ENCODE results near the gene LARGE1. TPM values are rescaled to one million over a fixed set of nuclear protein-coding genes. Genes with fewer than 3 reads are reported as not detected.

Gene LARGE1
- total and polyA plus RNA-seq, 2 of the 8 experiments (the other 6 are each of a cell fraction or from before 2014, with no cell fraction given): 43.7 to 83.0 TPM

GRCh38 chr22:33823552-33823951 lies 96.7 kb downstream of the LARGE1 start:
- no peak overlapping the region for H3K14ac ChIP-seq (ENCODE audit: insufficient read length)
- H2AK5ac ChIP-seq (ENCODE audit: low read depth, low read length): peak overlapping the region; percentile 11; the same call in 1 of the 2 replicates
- no peak overlapping the region for H4K8ac ChIP-seq (ENCODE audit: extremely low read depth, insufficient read depth, low read length)
- H2BK12ac ChIP-seq (ENCODE audit: low read depth, low read length): peak overlapping the region; percentile 90
- no peak for FAIRE-seq
- H2BK20ac ChIP-seq (ENCODE audit: low read length): peak overlapping the region; percentile 53; the same call in 1 of the 2 replicates
- no peaks in the 10 kb centered on the region; a peak in 1 of 7 replicates for H3K27me3 ChIP-seq (replicated peaks in 1 of 4; ENCODE audit: control insufficient read depth in 3 of 4, extremely low read depth in 1 of 4, insufficient read depth in 3 of 4, low read length in 3 of 4)
- H3K36me3 ChIP-seq (ENCODE audit: control insufficient read depth in 2 of 4, insufficient read depth in 4 of 4, low read length in 3 of 4): peaks cover 0 to 3% (median 0%) of the 10 kb centered on the region in 4 experiments; a peak in 1 of 8 replicates
- no peaks in the 10 kb centered on the region for H3K9me3 ChIP-seq (ENCODE audit: insufficient read depth in 2 of 2, low read depth in 1 of 2, low read length in 1 of 2)
- H3K56ac ChIP-seq (replicated peaks; ENCODE audit: insufficient read length, low read depth, low read length): no peak overlapping the region
- ChIA-PET POLR2A (ENCODE audit: partially characterized antibody) (no interaction called here), CTCF (ENCODE audit: partially characterized antibody) (interaction anchor here (0.6 to 2.2 kb wide), 5 partner anchors 8 to 370 kb away, joined by 3 to 6 read pairs (median 3); no protein-coding TSS in a partner anchor)
- no peak overlapping the region for H3K27ac ChIP-seq (ENCODE audit: low read depth, low read length)
- peak overlapping the region; percentile 77 for H4K91ac ChIP-seq (replicated peaks; ENCODE audit: insufficient read length, low read length)
- WGBS, 2 experiments (ENCODE audit: extremely low coverage in 1 of 2, insufficient coverage in 1 of 2, insufficient read length in 1 of 2, insufficient replicate concordance in 2 of 2, low coverage in 1 of 2, low lambda C conversion rate in 2 of 2, missing lambda C conversion rate in 1 of 2): 88% methylated on average over 8 of the region's 8 CpGs; no CpG with 5 or more reads in 1 of the 2 experiments
- H3K79me2 ChIP-seq (ENCODE audit: control insufficient read depth in 1 of 2, insufficient read depth in 2 of 2, low read length in 2 of 2): peaks cover 30 to 58% of the 10 kb centered on the region in 2 experiments
- peak overlapping the region; percentile 9 for H2BK120ac ChIP-seq (replicated peaks; ENCODE audit: low read depth, low read length)
- no peak for DNase-seq (ENCODE audit: low read depth in 1 of 2, low spot score in 2 of 2)
- H4K5ac ChIP-seq (ENCODE audit: insufficient read length, low read depth, low read length): no peak overlapping the region
- 0 out of 4 replicates have a peak overlapping the region, but pooled peaks of 1 of the 2 experiments have one; percentile 4 for H3K4me2 ChIP-seq (ENCODE audit: insufficient read depth in 1 of 2, low read depth in 2 of 2, low read length in 2 of 2)
- H3K4me1 ChIP-seq (replicated peaks in 1 of 4; ENCODE audit: control insufficient read depth in 3 of 4, insufficient read depth in 4 of 4, low read length in 3 of 4): peaks cover 3 to 25% (median 18%) of the 10 kb centered on the region in 4 experiments; a peak in 5 of 7 replicates
- peak overlapping the region; percentile 96; the same call in 1 of the 2 replicates for H2BK15ac ChIP-seq (ENCODE audit: low read length)
- 0 out of 2 replicates have a peak overlapping the region, but pooled peaks have one; percentile 19 for H2BK5ac ChIP-seq (ENCODE audit: low read depth, low read length)
- H3K4ac ChIP-seq (replicated peaks; ENCODE audit: insufficient read length, low read depth, low read length): peak overlapping the region; percentile 57
- TF ChIP-seq ATF2 (IDR thresholded peaks at IDR 0.05; ENCODE audit: low read length) (no peak), SAP30 (IDR thresholded peaks at IDR 0.05; ENCODE audit: insufficient read depth, insufficient replicate concordance, low read length) (no peak)
- no peak overlapping the region for H3K4me3 ChIP-seq (ENCODE audit: extremely low read depth in 1 of 4, insufficient read depth in 2 of 4, low read depth in 3 of 4, low read length in 4 of 4)
- H4K20me1 ChIP-seq (replicated peaks in 1 of 2; ENCODE audit: control insufficient read depth in 1 of 2, insufficient read depth in 2 of 2, low read length in 2 of 2): peaks cover 3 to 12% of the 10 kb centered on the region in 2 experiments
- no peak overlapping the region for H3K9ac ChIP-seq (replicated peaks in 1 of 4; ENCODE audit: extremely low read depth in 1 of 4, low read depth in 3 of 4, low read length in 3 of 4)
- H2AFZ ChIP-seq (ENCODE audit: low read length): no peak overlapping the region
- H3K18ac ChIP-seq (ENCODE audit: extremely low read depth, low read length): 0 out of 2 replicates have a peak overlapping the region, but pooled peaks have one; percentile 26
- H3K23me2 ChIP-seq (ENCODE audit: low read depth, low read length): no peaks in the 10 kb centered on the region
- peaks cover 18% of the 10 kb centered on the region for H3K79me1 ChIP-seq (ENCODE audit: low read depth, low read length)
- no peak overlapping the region for H3K23ac ChIP-seq (ENCODE audit: insufficient read length)
